Cardiac fibroblast (primary cell): Measurements from ENCODE around the gene PACRG.

Experiments used
- DNase-seq, 2 donors: peaks; one replicate each; pipeline versions ENCODE4 v3.0.0 to v3.0.0-alpha.2; 2010; ENCODE audit warnings: low read depth in 2 of 2
- H3K4me3 ChIP-seq, 2 donors: replicated peaks in 1 of 2; 1 replicate in 1 of 2; 2 replicates in 1 of 2; pipeline ENCODE4 v1.5.1; 2011; ENCODE audit warnings: low read depth in 2 of 2, low read length in 2 of 2, mild to moderate bottlenecking in 2 of 2, moderate library complexity in 1 of 2
- TF ChIP-seq, protein P1 (sequence below): IDR thresholded peaks from one replicate; pipeline ENCODE4 v1.5.1; 2011; ENCODE audit warnings: low read depth, mild to moderate bottlenecking, low read length, inconsistent platforms

Gene PACRG

DNA sequence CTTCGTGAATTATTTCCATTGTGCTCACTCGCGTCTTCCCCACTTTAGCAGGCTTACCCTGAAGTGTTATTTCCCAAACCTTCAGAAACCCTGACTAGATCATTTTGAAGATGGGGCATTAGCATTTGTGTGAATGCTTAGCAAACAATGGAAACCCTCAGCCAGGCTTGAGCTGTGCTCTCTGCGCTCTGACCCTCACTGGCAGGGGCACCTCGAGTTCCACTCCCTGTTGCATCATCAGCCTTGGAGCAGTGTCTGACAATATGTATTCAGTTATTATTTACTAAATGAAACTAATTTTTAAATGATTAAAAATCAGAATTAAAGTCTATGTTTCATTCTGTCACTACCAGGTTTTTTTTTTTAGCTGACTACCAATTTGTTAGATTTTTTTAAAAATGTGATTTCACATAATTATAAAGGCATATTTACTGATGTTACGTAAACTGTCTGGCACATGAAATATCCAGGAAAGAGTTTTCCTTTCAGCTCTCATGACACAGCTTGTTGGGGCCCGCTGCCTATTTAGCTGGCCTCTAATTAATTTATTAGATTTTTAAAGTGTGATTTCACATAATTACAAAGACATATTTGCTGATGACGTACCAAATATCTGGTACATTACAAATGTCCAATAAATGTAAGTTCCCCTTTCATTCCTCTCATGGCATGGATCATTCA lies 155.2 kb downstream of the PACRG start:
- no peak overlapping the region for H3K4me3 ChIP-seq
- no peak for DNase-seq
- TF ChIP-seq, protein P1, sequence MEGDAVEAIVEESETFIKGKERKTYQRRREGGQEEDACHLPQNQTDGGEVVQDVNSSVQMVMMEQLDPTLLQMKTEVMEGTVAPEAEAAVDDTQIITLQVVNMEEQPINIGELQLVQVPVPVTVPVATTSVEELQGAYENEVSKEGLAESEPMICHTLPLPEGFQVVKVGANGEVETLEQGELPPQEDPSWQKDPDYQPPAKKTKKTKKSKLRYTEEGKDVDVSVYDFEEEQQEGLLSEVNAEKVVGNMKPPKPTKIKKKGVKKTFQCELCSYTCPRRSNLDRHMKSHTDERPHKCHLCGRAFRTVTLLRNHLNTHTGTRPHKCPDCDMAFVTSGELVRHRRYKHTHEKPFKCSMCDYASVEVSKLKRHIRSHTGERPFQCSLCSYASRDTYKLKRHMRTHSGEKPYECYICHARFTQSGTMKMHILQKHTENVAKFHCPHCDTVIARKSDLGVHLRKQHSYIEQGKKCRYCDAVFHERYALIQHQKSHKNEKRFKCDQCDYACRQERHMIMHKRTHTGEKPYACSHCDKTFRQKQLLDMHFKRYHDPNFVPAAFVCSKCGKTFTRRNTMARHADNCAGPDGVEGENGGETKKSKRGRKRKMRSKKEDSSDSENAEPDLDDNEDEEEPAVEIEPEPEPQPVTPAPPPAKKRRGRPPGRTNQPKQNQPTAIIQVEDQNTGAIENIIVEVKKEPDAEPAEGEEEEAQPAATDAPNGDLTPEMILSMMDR: no peak

DNA sequence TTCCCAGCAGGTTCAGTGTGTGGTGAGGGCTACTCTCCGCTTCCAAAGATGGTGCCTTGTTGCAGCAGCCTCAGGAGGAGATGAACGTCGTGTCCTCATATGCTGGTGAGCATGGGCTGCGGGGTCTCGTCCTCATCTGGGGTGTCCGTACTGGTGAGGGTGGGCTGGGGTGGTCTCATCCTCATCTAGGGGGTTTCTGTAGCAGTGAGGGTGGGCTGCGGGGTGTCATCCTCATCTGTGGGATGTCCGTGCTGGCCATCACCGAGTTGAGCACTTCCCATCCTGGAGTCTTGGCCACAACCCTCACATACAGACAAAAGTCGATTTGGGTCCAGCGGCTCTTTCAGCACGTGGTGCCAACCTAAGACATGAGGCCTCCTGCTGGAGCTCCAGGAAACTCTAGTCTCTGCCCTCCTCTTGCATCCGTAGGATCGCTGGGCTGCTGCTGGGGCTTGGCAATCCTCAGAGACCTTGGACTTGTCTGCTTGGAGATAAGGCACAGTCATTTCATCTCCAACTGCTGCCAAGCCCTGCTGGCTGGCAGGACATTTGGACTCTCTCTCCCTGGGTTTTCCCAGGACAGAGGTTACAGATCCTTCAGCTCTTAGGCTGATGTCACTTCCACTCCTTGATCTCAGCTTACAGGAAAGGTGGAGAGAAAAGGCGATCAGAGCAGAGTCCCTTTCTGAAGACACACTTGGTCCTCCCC lies 160.4 kb downstream of the PACRG start:
- H3K4me3 ChIP-seq: no peak overlapping the region
- TF ChIP-seq, protein P1: no peak
- no peak for DNase-seq

- DNase-seq: no peak
- TF ChIP-seq, protein P1: no peak
- H3K4me3 ChIP-seq: no peak overlapping the region
Observed at GRCh38 chr6:162889303-162889702, 161.5 kb downstream of the PACRG start.

- TF ChIP-seq, protein P1: no peak
- no peak overlapping the region for H3K4me3 ChIP-seq
- no peak for DNase-seq
Observed at GRCh38 chr6:162898011-162898410, 170.2 kb downstream of the PACRG start.

- no peak overlapping the region for H3K4me3 ChIP-seq
- TF ChIP-seq, protein P1: no peak
- no peak for DNase-seq
Observed at GRCh38 chr6:162899148-162899547, 171.4 kb downstream of the PACRG start.

DNA sequence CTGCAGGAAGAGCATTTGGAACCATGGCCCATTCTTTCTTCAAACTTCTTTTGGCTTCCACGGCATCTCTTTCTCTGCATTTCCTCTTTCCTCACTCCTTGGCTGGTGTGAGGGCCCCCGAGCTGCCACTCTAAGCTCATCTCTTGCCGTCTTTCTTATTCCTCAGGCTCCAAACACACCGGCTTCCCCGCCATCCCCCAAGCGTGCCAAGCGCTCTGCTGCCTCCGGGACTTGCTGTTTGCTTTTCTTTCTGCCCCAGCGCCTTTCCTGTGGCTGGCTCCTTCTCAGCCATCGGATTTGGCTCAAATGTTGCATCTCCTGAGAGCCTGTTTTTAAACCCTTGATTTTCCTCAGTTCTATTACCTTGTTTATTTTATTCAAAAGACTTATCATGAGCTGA lies 172.7 kb downstream of the PACRG start:
- TF ChIP-seq, protein P1: no peak
- H3K4me3 ChIP-seq: no peak overlapping the region
- DNase-seq: no peak
